ENCODE results near the gene TMEM9.
A peak's percentile ranks its signal among the peaks of the same experiment; 100 is the strongest.

The TMEM9 gene

DNA sequence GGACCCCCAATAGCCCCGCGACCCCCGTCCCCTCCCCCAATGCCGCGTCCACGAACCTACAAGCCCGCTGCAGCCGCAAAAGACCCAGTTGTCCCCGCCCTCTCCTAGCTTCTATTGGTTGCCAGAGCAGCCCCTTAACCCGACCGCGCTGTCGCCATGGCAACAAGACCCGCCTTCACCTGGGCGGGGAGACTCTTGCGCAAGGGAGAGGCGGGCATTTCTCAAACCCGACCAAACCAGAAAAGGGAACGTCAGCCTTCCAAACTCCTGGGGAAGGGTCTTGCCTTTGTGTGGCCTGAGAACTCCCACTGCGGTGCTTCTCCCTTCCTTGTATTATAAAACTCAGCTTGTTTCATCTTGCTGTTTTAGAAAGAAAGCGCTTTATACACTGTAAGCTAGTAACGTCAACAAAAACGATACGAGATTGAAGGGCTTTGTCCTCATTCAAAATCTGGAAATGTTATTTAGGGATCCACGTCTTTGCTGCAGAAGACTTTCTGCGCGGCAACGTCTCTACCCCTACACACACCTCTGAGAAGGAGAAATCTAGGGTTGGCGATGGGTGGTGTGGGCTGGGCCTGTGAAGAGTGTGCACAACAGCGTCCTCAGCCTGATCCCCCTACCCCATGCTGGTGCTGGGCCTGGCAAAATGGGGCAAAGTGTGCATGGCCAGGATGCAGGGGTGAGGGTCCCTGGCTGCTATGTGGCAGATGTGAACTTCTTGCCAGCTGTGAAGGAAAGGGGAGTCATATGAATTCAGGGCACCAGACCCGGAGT is at the start of gene TMEM9:
TMEM9 (minus strand) TSS at position 86 of the 777 bp plus-strand sequence. CDS start 551 bp downstream, outside the sequence.
- H3K4me1 ChIP-seq (ENCODE audit: low read depth, poor library complexity, severe bottlenecking): peaks cover 33% of the 10 kb centered on the region
- H3K27me3 ChIP-seq (ENCODE audit: insufficient read depth, low read depth): no peaks in the 10 kb centered on the region
- no peaks in the 10 kb centered on the region for H3K36me3 ChIP-seq (ENCODE audit: insufficient read depth)
- H3K27ac ChIP-seq: no peak within 1 kb of the TSS
- peak within 1 kb of the TSS; percentile 46; the same call in 1 of the 2 replicates for H3K9ac ChIP-seq
- peak within 1 kb of the TSS; percentile 94 for H3K4me3 ChIP-seq (IDR thresholded peaks at IDR 0.05; ENCODE audit: insufficient read depth, low read depth, low read length)
- TF ChIP-seq, protein P1, sequence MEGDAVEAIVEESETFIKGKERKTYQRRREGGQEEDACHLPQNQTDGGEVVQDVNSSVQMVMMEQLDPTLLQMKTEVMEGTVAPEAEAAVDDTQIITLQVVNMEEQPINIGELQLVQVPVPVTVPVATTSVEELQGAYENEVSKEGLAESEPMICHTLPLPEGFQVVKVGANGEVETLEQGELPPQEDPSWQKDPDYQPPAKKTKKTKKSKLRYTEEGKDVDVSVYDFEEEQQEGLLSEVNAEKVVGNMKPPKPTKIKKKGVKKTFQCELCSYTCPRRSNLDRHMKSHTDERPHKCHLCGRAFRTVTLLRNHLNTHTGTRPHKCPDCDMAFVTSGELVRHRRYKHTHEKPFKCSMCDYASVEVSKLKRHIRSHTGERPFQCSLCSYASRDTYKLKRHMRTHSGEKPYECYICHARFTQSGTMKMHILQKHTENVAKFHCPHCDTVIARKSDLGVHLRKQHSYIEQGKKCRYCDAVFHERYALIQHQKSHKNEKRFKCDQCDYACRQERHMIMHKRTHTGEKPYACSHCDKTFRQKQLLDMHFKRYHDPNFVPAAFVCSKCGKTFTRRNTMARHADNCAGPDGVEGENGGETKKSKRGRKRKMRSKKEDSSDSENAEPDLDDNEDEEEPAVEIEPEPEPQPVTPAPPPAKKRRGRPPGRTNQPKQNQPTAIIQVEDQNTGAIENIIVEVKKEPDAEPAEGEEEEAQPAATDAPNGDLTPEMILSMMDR (conservative IDR thresholded peaks at IDR 0.05; ENCODE audit: low read depth, low read length): no peak
- H4K20me1 ChIP-seq (ENCODE audit: insufficient read depth): no peaks in the 10 kb centered on the region
- H3K4me2 ChIP-seq: peak within 1 kb of the TSS; percentile 59
- H3K79me2 ChIP-seq (ENCODE audit: insufficient read depth, low read depth): peaks cover 8% of the 10 kb centered on the region; the same call in 1 of the 2 replicates
- peak within 1 kb of the TSS; percentile 70 for H2AFZ ChIP-seq (ENCODE audit: low read depth)

DNA sequence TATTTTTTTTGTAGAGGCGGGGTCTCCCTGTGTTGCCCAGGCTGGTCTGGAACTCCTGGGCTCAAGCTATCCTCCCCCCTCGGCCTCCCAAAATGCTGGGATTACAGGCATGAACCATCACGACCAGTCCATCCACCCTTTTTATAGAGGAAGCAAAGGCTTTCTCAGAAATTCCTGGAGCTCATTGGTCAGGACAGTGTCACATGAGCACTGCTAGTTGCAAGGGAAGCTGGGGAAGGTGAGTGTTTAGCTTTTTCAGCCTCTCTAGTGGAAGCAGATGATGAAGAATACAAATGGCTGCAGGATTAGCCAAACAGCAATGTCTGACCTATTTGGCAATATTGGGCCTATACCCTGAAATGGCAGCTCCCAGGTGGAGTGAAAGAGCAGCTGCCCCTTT is 44.3 kb upstream of the TMEM9 start:
- Histone ChIP-seq H3K79me2 (ENCODE audit: insufficient read depth, low read depth) (no peaks in the 10 kb centered on the region), H3K36me3 (ENCODE audit: insufficient read depth) (no peaks in the 10 kb centered on the region), H2AFZ (ENCODE audit: low read depth) (no peak overlapping the region), H3K27me3 (ENCODE audit: insufficient read depth, low read depth) (peaks cover 8% of the 10 kb centered on the region; the same call in 1 of the 2 replicates), H3K4me3 (IDR thresholded peaks at IDR 0.05; ENCODE audit: insufficient read depth, low read depth, low read length) (no peak overlapping the region), H3K9ac (no peak overlapping the region), H3K4me1 (ENCODE audit: low read depth, poor library complexity, severe bottlenecking) (no peaks in the 10 kb centered on the region), H3K27ac (no peak overlapping the region), H4K20me1 (ENCODE audit: insufficient read depth) (no peaks in the 10 kb centered on the region), H3K4me2 (no peak overlapping the region)
- TF ChIP-seq, protein P1 (conservative IDR thresholded peaks at IDR 0.05; ENCODE audit: low read depth, low read length): no peak

DNA sequence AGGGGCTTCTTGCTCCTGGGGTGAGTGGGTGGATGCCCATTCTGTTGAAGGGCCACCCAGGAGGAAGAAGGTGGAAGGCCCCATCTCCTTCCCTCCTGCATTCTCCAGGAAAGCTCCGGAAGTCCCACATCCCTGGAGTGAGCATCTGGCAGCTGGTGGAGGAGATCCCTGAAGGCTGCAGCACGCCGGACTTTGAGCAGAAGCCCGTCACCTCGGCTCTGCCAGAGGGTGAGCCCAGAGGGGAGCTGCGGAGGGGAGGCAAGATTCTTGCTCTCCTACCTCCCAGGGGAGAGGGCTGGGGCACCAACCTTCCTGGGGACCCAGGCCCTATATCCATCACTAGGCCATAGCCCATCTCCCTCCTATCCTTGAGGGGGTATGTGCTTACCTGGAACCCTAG is 39.8 kb upstream of the TMEM9 start:
- H3K79me2 ChIP-seq (ENCODE audit: insufficient read depth, low read depth): no peaks in the 10 kb centered on the region
- H3K27me3 ChIP-seq (ENCODE audit: insufficient read depth, low read depth): peaks cover 5% of the 10 kb centered on the region; the same call in 1 of the 2 replicates
- no peak overlapping the region for H3K27ac ChIP-seq
- no peaks in the 10 kb centered on the region for H3K36me3 ChIP-seq (ENCODE audit: insufficient read depth)
- H2AFZ ChIP-seq (ENCODE audit: low read depth): no peak overlapping the region
- no peaks in the 10 kb centered on the region for H4K20me1 ChIP-seq (ENCODE audit: insufficient read depth)
- no peaks in the 10 kb centered on the region for H3K4me1 ChIP-seq (ENCODE audit: low read depth, poor library complexity, severe bottlenecking)
- no peak overlapping the region for H3K9ac ChIP-seq
- TF ChIP-seq, protein P1 (conservative IDR thresholded peaks at IDR 0.05; ENCODE audit: low read depth, low read length): no peak
- no peak overlapping the region for H3K4me2 ChIP-seq
- no peak overlapping the region for H3K4me3 ChIP-seq (IDR thresholded peaks at IDR 0.05; ENCODE audit: insufficient read depth, low read depth, low read length)

DNA sequence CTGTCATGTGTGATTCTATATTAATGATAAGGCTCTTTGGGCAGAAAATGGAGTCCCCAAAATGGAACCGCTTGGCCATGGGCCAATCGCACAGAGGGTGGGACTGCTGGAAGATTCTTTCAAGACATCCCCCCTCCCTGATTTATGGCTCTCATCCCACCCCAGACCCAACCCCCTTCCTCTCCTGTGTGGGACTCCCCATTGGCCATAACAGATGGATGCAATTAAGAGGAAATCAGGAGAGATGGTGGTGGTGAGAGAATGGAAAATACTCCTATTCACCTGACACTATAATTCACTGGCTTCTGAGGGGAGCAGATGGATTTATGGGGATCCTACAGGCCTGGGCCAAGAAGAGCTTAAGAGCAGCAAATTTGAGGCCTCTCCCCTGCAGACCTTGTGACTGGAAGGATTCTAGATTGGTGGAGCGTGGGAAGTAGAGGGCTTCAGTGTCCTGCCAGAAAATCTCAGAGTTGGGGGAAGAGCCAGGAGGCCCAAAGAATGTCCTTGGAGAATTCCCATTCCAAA is 38.1 kb upstream of the TMEM9 start:
- no peak overlapping the region for H3K27ac ChIP-seq
- no peak overlapping the region for H3K4me2 ChIP-seq
- peaks cover 5% of the 10 kb centered on the region; the same call in 1 of the 2 replicates for H3K27me3 ChIP-seq (ENCODE audit: insufficient read depth, low read depth)
- no peak overlapping the region for H3K9ac ChIP-seq
- H3K4me3 ChIP-seq (IDR thresholded peaks at IDR 0.05; ENCODE audit: insufficient read depth, low read depth, low read length): no peak overlapping the region
- H4K20me1 ChIP-seq (ENCODE audit: insufficient read depth): no peaks in the 10 kb centered on the region
- no peaks in the 10 kb centered on the region for H3K79me2 ChIP-seq (ENCODE audit: insufficient read depth, low read depth)
- TF ChIP-seq, protein P1 (conservative IDR thresholded peaks at IDR 0.05; ENCODE audit: low read depth, low read length): no peak
- no peaks in the 10 kb centered on the region for H3K4me1 ChIP-seq (ENCODE audit: low read depth, poor library complexity, severe bottlenecking)
- H3K36me3 ChIP-seq (ENCODE audit: insufficient read depth): no peaks in the 10 kb centered on the region
- H2AFZ ChIP-seq (ENCODE audit: low read depth): no peak overlapping the region

Measured in KMS-11 (cell line).